ENCODE measurements around the gene EIF2AK3.
"Not testable (repeated sequence)": the region's sequence is repeated elsewhere in the genome, so short reads cannot be mapped to it uniquely, and the experiment has no call there.

Gene EIF2AK3

DNA sequence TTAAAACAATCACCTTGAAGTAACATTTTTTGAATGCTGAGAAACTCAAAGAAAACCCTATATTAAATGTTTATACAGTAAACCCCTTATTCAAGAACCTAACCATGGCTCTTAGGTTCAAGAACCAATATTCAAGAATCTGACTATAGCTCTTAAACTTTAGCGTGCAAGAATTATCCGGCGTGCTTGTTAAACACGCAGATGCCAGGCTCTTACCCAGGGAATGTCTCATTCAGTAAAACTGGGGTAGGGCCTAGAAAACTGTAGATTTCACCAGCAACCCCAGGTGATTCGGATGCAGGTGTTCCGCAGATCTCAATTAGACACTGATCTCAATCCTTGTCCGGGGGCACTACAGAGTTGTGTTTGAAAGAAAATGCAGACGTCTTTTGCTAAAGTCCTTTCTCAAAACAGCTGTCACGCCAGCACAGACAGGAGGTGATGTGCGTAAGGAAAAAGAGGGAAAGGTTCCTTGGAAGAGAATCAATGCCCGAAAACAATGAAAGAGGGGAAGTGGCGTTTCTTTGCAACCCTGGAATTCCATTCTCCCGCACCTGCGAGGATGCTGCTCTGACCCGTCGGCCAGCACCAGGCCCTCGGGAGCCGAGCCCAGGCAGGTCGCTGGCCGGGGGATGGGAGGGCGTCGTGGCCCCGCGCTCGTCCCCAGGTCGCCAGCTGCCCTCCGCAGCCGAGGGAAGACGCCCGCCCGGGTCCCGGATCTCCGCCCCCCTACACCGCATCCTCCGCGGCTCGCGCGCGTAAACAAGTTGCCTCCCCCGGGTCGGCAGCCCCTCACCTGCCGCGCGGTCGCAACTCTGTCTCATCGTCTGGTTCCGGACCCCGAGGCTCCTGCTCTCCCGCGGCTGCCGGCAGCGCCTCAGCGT is 851 bp downstream of the EIF2AK3 start:
- TF ChIP-seq, protein P1, sequence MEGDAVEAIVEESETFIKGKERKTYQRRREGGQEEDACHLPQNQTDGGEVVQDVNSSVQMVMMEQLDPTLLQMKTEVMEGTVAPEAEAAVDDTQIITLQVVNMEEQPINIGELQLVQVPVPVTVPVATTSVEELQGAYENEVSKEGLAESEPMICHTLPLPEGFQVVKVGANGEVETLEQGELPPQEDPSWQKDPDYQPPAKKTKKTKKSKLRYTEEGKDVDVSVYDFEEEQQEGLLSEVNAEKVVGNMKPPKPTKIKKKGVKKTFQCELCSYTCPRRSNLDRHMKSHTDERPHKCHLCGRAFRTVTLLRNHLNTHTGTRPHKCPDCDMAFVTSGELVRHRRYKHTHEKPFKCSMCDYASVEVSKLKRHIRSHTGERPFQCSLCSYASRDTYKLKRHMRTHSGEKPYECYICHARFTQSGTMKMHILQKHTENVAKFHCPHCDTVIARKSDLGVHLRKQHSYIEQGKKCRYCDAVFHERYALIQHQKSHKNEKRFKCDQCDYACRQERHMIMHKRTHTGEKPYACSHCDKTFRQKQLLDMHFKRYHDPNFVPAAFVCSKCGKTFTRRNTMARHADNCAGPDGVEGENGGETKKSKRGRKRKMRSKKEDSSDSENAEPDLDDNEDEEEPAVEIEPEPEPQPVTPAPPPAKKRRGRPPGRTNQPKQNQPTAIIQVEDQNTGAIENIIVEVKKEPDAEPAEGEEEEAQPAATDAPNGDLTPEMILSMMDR (IDR thresholded peaks at IDR 0.05; ENCODE audit: low read depth, low read length, missing control alignments): no peak
- H3K4me3 ChIP-seq (ENCODE audit: low read depth, low read length): peak overlapping the region; percentile 99
- DNase-seq (ENCODE audit: low read depth): no peak

DNA sequence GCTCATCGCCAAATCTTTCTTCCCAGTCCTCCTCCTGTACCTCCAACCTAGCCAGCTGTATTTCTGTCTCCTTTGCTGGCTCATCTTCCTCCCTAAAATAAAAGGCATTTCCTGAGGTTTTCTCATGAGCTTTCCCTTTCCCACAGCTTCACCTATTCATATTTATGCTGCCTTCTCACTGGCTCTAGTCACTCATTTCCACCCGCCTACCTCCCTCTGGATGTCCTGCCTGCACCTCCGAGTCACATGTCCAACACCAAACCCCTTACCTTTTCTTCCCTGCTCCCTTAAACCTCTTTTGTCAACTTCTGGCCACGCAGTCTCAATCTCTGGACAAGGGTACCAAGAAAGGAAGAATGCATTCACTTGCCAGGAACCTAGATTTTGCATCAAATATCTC is 2.8 kb downstream of the EIF2AK3 start:
- TF ChIP-seq, protein P1 (IDR thresholded peaks at IDR 0.05; ENCODE audit: low read depth, low read length, missing control alignments): no peak
- DNase-seq (ENCODE audit: low read depth): no peak
- H3K4me3 ChIP-seq (ENCODE audit: low read depth, low read length): peak overlapping the region; percentile 99

DNA sequence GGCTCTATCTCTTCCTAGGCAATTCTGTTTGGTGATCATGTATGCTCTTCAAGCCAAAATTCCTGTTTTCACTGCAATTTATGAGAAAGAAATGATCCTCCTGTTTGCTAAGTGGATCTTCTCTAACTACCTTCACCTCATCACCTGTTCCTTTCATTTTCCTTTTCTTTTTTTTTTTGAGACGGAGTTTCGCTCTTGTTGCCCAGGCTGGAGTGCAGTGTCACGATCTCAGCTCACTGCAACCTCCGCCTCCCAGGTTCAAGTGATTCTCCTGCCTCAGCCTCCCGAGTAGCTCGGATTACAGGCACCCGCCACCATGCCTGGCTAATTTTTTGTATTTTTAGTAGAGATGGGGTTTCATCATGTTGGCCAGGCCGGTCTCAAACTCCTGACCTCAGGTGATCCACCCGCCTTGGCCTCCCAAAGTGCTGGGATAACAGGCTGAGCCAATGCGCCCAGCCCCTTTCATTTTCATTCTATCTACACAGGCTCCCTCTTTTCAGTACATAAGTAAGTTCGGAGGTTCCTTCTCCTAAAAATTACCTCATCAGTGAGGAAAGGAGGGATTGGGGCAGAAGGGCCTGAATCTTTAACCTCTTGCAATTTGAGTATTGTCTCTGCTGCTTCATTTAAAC is 3.3 kb downstream of the EIF2AK3 start:
- not testable (repeated sequence) for DNase-seq (ENCODE audit: low read depth)
- H3K4me3 ChIP-seq (ENCODE audit: low read depth, low read length): peak overlapping the region; percentile 99

DNA sequence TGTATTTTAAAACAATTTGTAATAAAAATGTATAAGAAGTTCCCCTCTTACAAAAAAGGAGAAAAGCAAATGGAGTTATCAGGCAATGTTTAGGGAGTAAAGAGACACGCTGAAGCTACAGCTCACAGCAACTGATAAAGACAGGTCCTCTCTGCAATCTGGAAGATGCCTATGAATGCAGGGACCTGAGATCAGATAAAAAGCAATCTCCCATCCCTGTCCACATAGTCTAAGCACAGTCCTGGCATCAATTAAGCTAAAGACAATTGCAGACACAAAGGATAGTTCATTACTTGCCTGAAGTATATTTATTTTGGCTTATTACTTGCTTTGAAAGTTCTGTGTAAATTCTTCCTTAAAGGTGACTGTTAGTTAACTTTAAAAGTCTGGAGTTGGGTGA is 5.0 kb downstream of the EIF2AK3 start:
- no peak overlapping the region for H3K4me3 ChIP-seq (ENCODE audit: low read depth, low read length)
- no peak for DNase-seq (ENCODE audit: low read depth)
- TF ChIP-seq, protein P1 (IDR thresholded peaks at IDR 0.05; ENCODE audit: low read depth, low read length, missing control alignments): no peak

DNA sequence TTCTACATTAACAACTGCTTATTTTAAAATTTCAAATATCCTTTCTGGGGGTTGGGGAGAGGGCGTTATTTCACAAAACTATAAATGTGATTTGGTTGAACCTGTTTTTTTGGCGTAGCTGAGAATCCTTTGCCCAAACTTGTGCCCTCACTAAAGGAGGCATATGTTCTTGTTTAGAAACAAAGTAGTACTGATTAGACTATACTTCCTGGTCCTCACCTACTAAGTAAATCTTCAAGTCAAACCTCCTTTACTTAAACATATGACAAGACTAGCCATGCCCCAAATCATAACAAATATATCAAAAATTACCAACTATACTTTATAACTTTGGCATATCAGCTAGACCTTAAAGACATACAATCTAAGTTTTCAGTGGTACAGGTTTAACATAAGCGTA is 5.8 kb downstream of the EIF2AK3 start:
- TF ChIP-seq, protein P1 (IDR thresholded peaks at IDR 0.05; ENCODE audit: low read depth, low read length, missing control alignments): no peak
- no peak for DNase-seq (ENCODE audit: low read depth)
- H3K4me3 ChIP-seq (ENCODE audit: low read depth, low read length): no peak overlapping the region

DNA sequence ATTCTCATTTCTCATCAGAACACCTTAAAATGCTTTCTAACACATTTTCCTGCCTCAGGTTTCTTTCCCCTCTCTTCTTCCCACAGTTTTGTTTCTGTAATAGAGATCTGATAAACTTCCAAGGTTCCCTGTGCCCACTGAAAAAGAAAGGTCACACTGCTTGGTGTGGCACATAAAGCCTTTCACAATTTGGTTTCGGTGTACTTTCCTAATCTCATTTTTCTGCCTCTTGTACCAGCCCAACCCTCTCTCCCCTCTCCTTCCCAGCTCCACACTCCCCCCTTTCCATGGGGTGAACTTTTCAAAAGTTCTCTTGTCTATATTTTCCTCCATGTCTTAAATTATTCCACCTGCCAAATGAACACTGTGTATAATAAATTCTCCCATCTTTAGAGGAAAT is 7.2 kb downstream of the EIF2AK3 start:
- no peak for DNase-seq (ENCODE audit: low read depth)
- TF ChIP-seq, protein P1 (IDR thresholded peaks at IDR 0.05; ENCODE audit: low read depth, low read length, missing control alignments): no peak
- no peak overlapping the region for H3K4me3 ChIP-seq (ENCODE audit: low read depth, low read length)

DNA sequence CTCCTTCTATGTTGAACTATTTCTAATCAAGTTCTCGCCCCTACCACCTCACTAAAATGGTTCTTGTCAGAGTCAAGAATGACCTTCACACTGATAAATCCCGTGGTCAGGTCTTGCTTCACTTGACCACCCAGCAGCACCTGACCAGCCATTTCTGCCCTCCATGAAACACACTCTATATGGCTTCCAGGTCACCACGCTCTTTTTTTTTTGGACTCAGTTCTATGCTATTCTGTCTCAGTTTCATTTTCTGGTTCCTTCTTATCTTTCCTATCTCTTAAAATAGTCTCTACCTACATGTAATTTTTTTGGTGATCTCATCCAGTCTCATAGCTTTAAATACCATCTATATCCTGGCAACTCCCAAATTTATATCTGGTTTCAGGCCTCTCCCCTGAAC is 11.4 kb downstream of the EIF2AK3 start:
- TF ChIP-seq, protein P1 (IDR thresholded peaks at IDR 0.05; ENCODE audit: low read depth, low read length, missing control alignments): no peak
- H3K4me3 ChIP-seq (ENCODE audit: low read depth, low read length): no peak overlapping the region; the same call in 1 of the 2 replicates
- DNase-seq (ENCODE audit: low read depth): no peak

Data from GM12864 (cell line).